Dermis blood vessel endothelial cell (primary cell): ENCODE results near the gene EFNA4. TPM values are rescaled to one million over a fixed set of nuclear protein-coding genes. Genes with fewer than 3 reads are reported as not detected.

Source experiments
- total RNA-seq: library from RNA; depleted of rRNA; stranded (reverse); fragments of >200 nt; gene quantifications from 2 replicates; pipeline ENCODE4 v1.2.3, GENCODE V29; 2014

Gene EFNA4
- total RNA-seq, 1 donor from 2014 or later: 15.7 TPM

Other genes starting within 250 kb of the EFNA4 start
- gene KCNN3, start 193.5 kb upstream of the EFNA4 start, total RNA-seq: 1.7 and 3.6 TPM in 2 replicates
- gene PMVK, start 127.0 kb upstream of the EFNA4 start, total RNA-seq: 6.5 and 9.4 TPM in 2 replicates
- 110 and 126 TPM in 2 replicates for gene PBXIP1, start 107.6 kb upstream of the EFNA4 start, total RNA-seq
- 7.1 and 10.0 TPM in 2 replicates for gene PYGO2, start 102.0 kb upstream of the EFNA4 start, total RNA-seq
- 337 and 534 TPM in 2 replicates for gene SHC1, start 93.0 kb upstream of the EFNA4 start, total RNA-seq
- 49.0 and 89.3 TPM in 2 replicates for gene CKS1B, start 89.1 kb upstream of the EFNA4 start, total RNA-seq
- gene FLAD1, start 80.4 kb upstream of the EFNA4 start, total RNA-seq: 17.8 and 27.1 TPM in 2 replicates
- gene LENEP, start 70.2 kb upstream of the EFNA4 start, total RNA-seq: not detected in 2 replicates
- gene ZBTB7B, start 60.9 kb upstream of the EFNA4 start, total RNA-seq: 16.1 and 16.2 TPM in 2 replicates
- 0.17 and 0.70 TPM in 2 replicates for gene DCST2, start 30.0 kb upstream of the EFNA4 start, total RNA-seq
- not detected in 2 replicates for gene DCST1, start 29.9 kb upstream of the EFNA4 start, total RNA-seq
- gene ADAM15, start 12.4 kb upstream of the EFNA4 start, total RNA-seq: 289 and 307 TPM in 2 replicates
- 1.9 and 2.2 TPM in 2 replicates for gene EFNA3, start 15.1 kb downstream of the EFNA4 start, total RNA-seq
- 119 and 138 TPM in 2 replicates for gene EFNA1, start 64.1 kb downstream of the EFNA4 start, total RNA-seq
- 26.2 and 27.1 TPM in 2 replicates for gene SLC50A1, start 72.1 kb downstream of the EFNA4 start, total RNA-seq
- 16.1 and 41.4 TPM in 2 replicates for gene DPM3, start 76.8 kb downstream of the EFNA4 start, total RNA-seq
- 64.4 and 128 TPM in 2 replicates for gene KRTCAP2, start 109.6 kb downstream of the EFNA4 start, total RNA-seq
- 4.1 and 4.7 TPM in 2 replicates for gene TRIM46, start 110.1 kb downstream of the EFNA4 start, total RNA-seq
- gene THBS3, start 144.2 kb downstream of the EFNA4 start, total RNA-seq: 15.9 and 16.2 TPM in 2 replicates
- gene MTX1, start 145.0 kb downstream of the EFNA4 start, total RNA-seq: 49.3 and 50.2 TPM in 2 replicates
- 6.5 and 12.3 TPM in 2 replicates for gene ENTREP3, start 191.7 kb downstream of the EFNA4 start, total RNA-seq
- 38.3 and 46.3 TPM in 2 replicates for gene SCAMP3, start 198.6 kb downstream of the EFNA4 start, total RNA-seq
- 24.5 and 35.9 TPM in 2 replicates for gene CLK2, start 209.8 kb downstream of the EFNA4 start, total RNA-seq
- gene HCN3, start 213.7 kb downstream of the EFNA4 start, total RNA-seq: 0.84 and 0.85 TPM in 2 replicates
- gene PKLR, start 237.7 kb downstream of the EFNA4 start, total RNA-seq: 0.05 TPM in 1 of 2 replicates, not detected in the other
- gene FDPS, start 245.1 kb downstream of the EFNA4 start, total RNA-seq: 452 and 512 TPM in 2 replicates